GM11168 (cell line): ENCODE data around the gene BLNK.

Source experiments
- in situ Hi-C: fragments of 300-500 bp; cut with MboI; formaldehyde crosslinking; loops from one replicate; pipeline ENCODE4 v1.12.0; 2022; ENCODE audit warnings: low sequenced_read_pairs; ENCODE audit not compliant: unreplicated experiment

The BLNK gene

DNA sequence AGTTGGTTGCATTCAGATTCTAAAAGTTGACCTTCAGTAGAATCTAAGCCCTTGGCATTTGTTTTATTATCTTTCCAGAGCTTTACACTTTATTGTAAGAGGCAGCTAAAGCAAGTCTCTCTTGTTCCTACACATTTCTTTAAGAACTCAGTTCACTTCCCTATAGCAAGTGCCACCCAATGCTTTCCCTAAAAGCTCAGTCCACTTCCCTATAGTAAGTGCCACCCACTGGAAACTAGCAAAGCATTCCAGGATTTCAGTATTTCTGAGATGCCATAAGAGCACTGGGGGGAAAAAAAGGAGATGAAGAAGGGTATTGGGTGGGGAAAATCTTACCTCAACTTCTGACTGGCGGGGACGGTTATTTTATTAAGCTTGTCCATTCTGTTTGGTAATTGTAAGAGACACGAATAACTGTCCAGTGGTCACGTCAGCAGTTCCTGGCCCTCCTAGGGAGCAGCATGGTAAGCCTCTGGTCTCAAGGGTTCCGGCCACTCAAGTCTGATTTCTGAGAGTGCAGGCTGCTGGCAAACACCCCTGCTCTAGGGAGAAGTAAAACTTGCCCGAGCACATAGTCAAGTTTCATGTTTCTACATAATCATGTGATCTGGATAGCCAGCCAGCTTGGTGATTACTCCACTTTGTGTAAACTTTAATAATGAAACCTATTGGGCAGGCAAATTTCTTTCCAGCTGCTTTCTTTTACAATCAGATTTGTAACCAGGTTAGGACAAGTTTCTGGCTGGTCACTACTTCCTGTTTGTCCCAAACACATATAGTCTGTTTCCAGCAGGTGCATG, at the start of gene BLNK:
Gene BLNK (minus strand): TSS at position 554 of the 800 bp plus-strand sequence. CDS start 171 bp downstream, at position 383.
- in situ Hi-C loops: no loop called here

DNA sequence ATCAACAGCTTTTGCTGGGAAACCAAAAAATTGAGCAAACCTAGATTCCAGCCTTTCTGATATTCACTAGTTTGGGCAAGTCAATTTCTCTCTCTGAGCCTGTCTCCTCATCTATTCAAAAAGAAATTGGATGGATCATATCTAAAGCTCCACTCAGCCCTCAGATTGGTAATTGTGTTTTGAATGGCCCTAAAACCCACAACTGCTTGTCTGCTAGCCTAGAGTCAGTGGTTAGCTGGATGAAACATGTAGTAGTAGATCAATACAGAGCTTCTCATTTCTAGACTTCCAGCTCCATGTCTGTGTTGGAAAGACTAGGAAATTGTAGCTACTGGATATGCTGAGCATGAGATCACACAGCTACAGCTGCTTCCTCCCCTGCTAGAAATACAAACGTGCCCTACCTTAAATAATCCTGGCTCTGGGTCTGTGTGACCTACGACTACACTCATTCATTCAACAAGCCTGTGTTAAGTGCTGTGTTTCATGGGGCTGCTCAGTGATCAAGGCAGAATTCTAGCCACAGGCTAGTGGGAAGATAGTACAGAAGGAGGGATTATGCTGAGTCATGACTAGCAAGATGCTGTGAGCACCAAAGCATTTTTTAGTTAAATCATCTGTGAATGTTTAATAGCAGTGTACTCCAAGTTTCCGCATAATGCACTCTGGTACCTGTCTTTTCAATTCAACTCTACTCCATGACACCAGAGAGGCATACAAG, 48.5 kb upstream of the BLNK start:
- in situ Hi-C loops: loop anchor here (25.0 kb wide), 1 partner anchor 308 kb away; no protein-coding TSS in a partner anchor

DNA sequence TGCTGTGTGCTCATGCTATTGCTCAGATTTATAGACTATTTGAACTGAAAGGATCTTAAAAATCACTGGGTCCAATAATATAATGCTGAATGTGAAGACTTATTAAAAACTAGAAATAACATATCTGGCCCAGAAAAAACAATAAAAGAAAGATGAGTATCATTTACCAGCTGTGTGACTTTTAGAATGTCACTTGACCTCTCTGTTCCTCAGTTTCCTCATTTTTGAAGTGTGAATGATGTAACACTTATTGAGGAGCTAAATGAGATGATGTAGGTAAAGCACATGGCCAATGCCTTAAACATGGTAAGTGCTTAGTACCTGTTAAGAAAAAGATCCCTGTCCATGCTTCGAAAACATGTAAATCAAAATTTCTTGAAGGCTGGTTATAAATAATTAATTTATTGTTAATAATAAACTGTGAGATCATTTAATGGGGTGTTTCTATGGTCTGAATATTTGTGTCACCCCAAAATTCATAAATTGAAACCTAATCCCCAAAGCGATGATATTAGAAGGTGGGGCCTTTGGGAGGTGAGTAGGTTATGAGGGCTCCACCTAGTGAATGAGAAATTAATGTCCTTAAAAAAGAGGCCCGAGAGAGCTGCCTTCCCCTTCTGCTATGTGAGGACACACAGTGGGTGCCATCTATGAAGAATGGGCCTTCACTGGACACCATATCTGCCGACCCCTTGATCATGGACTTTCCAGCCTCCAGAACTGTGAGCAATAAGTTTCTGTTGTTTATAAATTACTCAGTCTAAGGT, 45.9 kb upstream of the BLNK start:
- in situ Hi-C loops: loop anchor here (25.0 kb wide), 1 partner anchor 305 kb away; no protein-coding TSS in a partner anchor

DNA sequence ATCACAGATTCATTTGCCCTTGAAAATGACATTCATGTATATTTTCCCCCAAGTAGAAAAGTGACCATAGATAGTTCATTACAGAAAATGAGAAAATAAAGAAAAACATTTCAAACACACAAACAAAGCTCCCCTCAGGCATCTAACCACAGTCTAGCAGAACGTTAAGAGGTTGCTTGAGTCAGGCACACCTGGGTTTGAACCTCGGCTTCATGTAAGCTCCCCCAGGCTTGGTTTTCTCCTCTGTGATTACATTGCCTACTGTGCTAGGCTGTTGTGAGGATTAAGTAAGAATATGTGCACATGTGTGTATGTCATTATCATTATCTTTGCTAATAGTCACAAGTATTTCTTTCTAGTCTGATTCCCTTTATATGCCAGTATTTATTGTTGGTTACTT, 42.0 kb upstream of the BLNK start:
- in situ Hi-C loops: loop anchor here (25.0 kb wide), 1 partner anchor 301 kb away; no protein-coding TSS in a partner anchor

DNA sequence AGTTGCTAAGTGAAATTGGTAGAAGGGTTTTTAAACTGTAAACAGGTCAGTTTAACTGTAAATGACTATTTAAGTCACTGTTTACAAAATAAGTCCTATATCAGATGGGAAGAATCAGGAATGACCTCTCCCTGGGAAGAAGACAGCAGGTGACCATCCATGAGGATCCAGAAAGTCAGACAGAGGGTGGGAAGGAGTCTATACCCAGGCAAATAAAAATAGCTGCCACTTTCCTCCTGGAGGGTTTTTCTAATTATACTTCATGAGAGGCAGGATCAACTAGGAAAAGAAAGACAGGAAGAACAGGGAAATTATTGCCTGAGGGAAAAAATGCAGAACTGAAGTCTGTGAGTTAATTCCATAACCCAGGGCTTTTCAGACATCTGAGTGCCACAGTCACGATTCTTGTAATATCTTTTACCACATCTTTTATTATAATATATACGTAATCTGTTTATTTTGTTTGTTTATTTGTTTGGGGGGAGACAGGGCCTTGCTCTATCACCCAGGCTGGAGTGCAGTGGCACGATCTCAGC, 39.9 kb upstream of the BLNK start:
- in situ Hi-C loops: loop anchor here (25.0 kb wide), 1 partner anchor 299 kb away; no protein-coding TSS in a partner anchor

DNA sequence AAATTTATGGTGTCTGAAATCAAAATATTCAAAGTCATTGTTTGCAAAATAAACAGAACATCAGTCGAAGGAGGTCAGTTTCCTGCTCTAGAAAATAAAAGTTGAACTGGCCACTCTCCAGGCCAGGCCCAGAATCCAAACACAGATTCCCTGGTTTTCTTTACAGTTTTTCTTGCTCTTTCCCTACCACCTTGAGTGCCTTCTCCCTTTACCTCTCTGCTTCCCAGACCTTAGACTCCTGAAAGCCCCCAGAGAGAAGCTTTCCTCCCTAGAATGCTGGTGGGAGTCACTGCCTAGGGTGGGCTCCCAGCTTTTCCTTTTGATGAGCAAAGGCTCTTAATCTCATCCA, 38.9 kb upstream of the BLNK start:
- in situ Hi-C loops: loop anchor here (25.0 kb wide), 1 partner anchor 298 kb away; no protein-coding TSS in a partner anchor

DNA sequence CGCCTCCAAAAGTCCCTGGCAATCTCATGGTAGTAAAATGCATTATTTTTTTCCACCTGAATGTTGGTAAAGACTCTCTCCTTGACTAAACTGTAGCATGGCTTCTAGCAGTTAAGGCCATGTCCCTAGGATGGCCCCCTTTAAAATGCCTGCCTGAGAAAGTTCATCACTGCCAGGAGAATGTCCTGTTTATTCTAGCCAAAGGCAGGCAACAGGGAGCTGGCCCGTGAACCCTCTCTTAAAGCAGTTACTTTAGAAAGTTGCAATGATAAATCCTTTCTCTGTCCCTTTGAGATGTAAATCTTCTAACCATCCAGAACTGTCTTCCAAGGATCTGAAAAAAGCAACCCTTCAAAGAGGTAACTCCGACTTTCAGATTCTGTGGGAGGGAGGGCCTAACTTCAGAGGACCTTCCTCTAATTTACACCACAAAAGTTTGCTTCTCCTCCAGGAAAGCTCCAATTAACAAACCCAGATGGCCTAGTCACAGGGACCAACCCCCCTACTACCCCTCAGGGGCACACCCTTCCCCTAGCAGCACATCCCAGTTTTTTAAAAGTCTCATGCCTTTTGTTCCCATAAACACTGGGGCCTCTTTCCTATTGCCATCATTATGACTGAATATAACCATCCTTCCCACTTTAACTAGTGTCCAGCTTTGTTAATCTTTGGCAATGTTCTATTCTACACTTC, 38.4 kb upstream of the BLNK start:
- in situ Hi-C loops: loop anchor here (25.0 kb wide), 1 partner anchor 297 kb away; no protein-coding TSS in a partner anchor

DNA sequence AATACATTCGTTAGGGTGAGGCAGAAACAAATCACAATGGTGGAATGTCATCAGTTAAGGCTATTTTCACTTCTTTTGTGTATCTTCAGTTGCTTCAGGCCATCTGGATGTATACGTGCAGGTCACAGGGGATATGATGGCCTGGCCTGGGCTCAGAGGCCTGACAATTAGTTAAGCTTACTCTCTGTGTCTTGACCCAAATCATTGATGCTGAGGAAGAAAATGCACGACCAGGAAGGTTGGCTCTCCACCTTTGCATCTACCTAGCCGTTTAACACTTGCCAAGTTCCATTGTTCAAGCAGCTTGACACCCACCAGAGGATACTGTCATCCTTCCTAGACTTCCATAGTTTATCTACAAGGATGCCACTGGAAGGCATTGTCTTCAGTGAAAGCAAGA, 37.5 kb upstream of the BLNK start:
- in situ Hi-C loops: loop anchor here (25.0 kb wide), 1 partner anchor 297 kb away; no protein-coding TSS in a partner anchor

DNA sequence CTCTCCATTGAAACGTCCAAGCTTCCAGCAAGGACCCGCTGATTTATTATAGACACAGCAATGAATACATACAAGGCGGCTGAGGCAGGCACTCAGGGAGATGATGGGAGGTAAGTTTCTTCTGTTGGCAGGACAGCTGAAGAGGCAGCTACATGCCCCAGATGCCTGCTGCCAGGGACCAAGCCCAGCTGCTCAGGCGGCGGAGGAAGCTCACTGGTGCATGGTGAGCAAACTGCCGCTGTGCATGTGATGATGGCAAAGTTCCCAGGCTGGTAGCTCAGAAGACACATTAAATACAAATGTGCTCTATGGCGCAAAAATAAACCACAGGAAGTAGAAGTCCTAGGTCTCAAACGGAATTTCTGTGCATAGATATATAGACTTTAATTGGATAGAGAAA, 35.1 kb upstream of the BLNK start:
- in situ Hi-C loops: loop anchor here (25.0 kb wide), 1 partner anchor 294 kb away; no protein-coding TSS in a partner anchor

DNA sequence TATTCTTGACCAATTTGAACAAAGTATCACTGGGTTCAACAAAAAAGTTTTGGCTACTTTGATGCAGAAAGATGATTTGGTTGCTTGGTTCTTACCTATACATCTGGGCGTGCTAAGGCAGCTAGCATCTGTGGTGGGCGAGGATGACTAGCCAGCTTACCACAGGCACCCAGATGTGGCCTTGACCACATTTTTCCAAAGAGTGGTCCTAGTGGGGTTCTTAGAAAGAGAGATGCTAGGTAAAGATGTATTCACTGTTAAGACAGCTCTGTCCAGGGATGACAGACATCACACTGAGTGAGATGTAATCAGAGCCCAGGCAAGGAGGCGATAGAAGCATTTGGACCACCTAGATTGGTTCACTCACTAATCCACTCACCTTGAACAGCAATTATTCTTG, 33.6 kb upstream of the BLNK start:
- in situ Hi-C loops: loop anchor here (25.0 kb wide), 1 partner anchor 293 kb away; no protein-coding TSS in a partner anchor

DNA sequence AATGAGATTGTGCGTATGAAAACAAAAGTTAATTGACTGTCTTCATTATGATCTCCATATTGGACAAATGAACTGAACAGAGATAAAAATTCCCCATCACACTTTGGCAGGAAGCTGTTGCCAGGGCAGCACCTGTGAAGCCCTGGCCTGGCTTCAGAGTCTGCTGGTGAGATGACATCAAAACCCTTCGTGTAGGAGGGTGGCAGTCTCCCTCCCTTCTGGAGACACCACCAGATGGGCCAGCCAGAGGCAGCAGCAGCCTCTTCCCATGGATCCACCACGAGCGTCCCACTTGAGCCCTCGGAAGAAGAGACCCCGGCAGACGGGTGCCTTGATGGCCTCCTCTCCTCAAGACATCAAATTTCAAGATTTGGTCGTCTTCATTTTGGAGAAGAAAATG, 32.9 kb upstream of the BLNK start, which contains the start of gene DNTT:
Gene DNTT (plus strand): TSS at position 205 of the 400 bp plus-strand sequence. CDS start 64 bp downstream, at position 269.
- in situ Hi-C loops: loop anchor here (25.0 kb wide), 1 partner anchor 292 kb away; no protein-coding TSS in a partner anchor

DNA sequence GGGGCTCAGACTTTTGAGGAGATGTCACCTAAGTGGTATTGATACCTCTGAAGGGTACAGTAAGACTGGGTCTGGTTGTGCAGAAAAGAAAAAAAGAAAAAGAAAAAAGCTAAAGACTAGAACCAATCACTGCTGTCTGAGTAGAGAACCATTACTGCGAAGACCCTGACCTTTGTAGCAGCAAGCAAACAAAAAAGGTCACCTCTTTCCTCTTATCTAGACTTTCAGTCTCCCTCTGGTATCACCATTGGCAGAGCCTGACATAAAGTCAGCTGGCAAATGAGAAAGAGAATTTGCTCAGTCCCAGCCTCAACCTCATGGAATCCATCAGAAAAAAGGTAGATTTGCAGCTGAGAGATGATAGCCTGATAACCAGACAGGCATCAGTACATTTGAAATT, 30.2 kb upstream of the BLNK start:
- in situ Hi-C loops: loop anchor here (25.0 kb wide), 1 partner anchor 289 kb away; no protein-coding TSS in a partner anchor

DNA sequence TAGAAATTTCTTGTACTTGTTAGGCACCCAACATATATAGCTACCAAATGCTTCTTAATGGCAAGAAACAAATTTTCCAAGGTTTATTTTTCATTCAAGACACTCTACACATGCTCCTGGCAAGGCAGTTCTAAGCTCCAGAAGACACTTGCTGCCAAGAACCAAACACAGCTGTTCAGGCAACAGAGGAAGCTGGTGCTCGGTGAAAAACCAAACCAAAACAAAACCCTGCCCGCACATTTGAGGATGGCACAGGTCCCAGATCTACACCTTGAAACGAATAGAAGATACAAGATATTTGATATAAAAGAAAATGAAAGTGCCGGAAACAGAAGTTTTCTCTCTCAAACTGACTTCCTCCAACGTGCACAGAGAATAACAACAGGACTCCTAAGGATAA, 28.0 kb upstream of the BLNK start:
- in situ Hi-C loops: loop anchor here (5.0 kb wide), 1 partner anchor 67 kb away; no protein-coding TSS in a partner anchor

DNA sequence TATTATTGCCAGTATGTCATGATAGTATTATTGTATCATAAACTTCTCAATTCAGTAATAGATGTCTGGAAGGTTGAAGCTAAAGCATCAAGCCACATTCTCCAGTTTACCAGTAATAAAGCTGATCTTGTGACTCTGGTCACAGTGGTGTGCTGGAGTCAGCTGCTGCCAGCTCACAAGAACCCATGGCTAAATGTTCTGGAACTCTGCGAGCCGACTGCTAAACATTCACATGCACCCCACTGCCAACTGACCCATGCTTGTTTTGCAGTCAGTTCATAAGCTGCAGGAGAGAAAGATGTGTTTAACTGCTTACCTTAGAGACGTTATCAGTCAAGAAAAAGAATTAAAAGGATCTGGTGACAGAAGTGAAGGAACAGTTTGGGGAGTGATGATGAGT, 27.0 kb upstream of the BLNK start:
- in situ Hi-C loops: loop anchor here (5.0 kb wide), 1 partner anchor 66 kb away; no protein-coding TSS in a partner anchor

DNA sequence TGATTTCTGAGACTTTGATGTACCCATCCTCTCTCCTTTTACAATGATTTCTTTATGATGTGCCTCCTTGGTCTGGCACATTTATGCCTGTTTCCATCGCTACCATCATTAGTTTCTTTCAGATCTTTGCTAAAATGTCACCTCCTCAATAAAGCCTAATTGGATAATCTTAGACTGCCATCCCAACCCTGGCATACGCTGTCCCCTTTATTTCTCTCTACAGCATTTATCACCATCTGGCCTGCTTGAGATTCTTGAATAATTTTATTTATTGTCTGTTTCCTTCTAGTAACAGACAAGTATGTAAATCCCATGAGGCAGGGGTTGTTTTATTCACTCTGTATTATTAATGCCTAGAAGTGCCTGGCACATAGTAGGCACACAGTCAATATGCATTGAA, 26.1 kb upstream of the BLNK start:
- in situ Hi-C loops: loop anchor here (5.0 kb wide), 1 partner anchor 65 kb away; no protein-coding TSS in a partner anchor

DNA sequence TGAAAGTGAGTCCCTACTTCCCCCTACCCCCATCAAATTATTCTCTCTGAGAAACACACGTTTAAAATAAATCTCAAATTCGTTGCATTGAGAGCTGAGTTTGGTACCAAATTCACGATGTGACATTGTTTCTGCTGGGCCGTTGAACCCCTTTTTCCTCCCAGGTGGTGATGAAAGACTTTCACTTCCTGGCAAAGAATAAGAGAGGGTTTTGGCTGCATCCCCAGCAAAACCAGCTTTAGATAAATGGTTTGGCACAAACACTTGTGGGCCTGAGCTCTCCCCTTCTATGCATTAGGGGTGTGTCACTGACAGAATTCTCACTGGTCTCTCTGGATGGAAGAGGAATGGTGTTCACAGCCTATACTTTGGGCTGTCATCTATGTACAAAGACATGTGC, 24.1 kb upstream of the BLNK start:
- in situ Hi-C loops: loop anchor here (5.0 kb wide), 1 partner anchor 63 kb away; no protein-coding TSS in a partner anchor

DNA sequence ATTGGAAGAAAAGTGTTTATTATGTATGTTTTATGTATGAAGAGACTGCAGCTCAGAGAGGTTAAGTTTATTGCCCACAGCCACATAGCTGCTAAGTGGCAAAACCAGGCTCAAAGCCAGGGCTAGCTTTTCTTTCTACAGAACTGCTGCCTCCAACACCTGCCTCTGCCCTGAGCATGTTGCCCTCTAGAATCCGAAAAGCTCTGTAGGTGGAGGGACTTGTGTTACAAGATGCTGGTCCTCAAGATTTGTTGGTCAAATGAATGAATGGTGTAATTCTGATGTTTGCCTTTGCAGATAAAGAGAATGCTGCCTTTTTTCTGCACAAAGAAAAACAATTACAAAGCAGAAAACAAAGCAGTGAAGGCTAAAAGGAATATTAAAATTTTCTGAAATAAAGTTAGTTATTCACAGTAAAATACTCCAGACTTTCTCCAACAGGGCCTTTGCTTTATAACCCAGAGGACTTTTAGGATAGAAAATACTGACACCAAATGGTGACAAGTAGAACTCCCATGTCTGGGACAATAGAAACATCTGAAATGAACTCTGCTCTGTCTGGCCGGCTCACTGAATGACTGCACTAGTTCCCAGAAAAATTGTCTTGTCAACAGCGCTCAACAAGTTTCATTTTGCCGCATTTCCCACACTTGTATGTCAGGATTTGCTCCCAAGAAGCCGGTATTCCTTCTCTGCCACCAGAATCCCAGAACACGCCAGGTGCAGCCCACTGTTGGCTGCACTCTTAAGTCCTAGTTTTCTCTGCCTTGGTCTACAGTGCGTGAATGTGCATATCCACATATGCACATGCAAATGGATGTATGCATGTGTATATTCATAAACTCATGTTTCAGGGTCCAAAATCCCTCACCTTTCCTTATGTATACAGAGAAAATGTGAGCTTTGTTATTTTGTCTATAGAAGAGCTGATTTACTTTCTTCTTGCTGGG, 21.9 kb upstream of the BLNK start:
- in situ Hi-C loops: no loop called here
